Gastrocnemius medialis (tissue), 4 donors: ENCODE results near the gene CSTF1.

Experiments
- POLR2A ChIP-seq, 2 donors: fragments of 450-650 bp; IDR thresholded peaks; one replicate each; pipeline ENCODE4 v1.6.1; 2017; ENCODE audit warnings: antibody characterized with exemption in 2 of 2, mild to moderate bottlenecking in 2 of 2, moderate library complexity in 2 of 2
- TF ChIP-seq, protein P1 (sequence below), 5 experiments: fragments of 450-650 bp in 3 of 5; fragments of 200-600 bp in 2 of 5; sonication (generic) in 2 of 5; IDR thresholded peaks in 4 of 5; conservative IDR thresholded peaks in 1 of 5; 1 replicate in 4 of 5; 2 replicates in 1 of 5; pipeline ENCODE4 v1.5.1; 2016 to 2019; ENCODE audit warnings: antibody characterized with exemption in 5 of 5, mild to moderate bottlenecking in 3 of 5, moderate library complexity in 3 of 5

DNA sequence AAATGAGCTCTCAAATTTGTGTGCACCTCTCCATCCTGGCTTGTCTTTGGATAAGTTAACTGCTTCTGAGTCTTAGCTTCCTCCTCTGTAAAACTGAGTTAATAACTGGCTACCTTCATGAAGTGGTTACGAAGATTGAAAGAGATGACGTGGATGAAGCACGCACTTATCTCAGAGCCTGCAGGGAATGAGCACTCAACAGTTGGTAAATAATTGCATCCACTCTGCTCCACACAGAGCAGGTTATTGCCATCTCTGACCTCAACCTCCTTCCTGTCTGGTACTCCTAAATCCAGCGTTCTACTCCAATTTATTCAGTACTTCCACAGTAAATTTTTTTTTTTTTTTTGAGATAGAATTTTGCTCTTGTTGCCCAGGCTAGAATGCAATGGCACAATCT lies 7.3 kb upstream of the CSTF1 start:
- TF ChIP-seq, protein P1, sequence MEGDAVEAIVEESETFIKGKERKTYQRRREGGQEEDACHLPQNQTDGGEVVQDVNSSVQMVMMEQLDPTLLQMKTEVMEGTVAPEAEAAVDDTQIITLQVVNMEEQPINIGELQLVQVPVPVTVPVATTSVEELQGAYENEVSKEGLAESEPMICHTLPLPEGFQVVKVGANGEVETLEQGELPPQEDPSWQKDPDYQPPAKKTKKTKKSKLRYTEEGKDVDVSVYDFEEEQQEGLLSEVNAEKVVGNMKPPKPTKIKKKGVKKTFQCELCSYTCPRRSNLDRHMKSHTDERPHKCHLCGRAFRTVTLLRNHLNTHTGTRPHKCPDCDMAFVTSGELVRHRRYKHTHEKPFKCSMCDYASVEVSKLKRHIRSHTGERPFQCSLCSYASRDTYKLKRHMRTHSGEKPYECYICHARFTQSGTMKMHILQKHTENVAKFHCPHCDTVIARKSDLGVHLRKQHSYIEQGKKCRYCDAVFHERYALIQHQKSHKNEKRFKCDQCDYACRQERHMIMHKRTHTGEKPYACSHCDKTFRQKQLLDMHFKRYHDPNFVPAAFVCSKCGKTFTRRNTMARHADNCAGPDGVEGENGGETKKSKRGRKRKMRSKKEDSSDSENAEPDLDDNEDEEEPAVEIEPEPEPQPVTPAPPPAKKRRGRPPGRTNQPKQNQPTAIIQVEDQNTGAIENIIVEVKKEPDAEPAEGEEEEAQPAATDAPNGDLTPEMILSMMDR (IDR thresholded peaks at IDR 0.05 in 4 of 5, conservative IDR thresholded peaks at IDR 0.05 in 1 of 5), result no peak
- no peak for TF ChIP-seq POLR2A (IDR thresholded peaks at IDR 0.05)
